WERI-Rb-1 (cell line): Measurements from ENCODE around the gene INAFM2.
A peak's percentile ranks its signal among the peaks of the same experiment; 100 is the strongest.

Experiments used
- DNase-seq: peaks from one replicate; pipeline ENCODE4 v3.0.0-alpha.2; 2020
- H3K27ac ChIP-seq: fragments of 250-450 bp; sonication (Bioruptor Pico); 2 replicates; pipeline ENCODE4 v1.5.1; 2020; ENCODE audit warnings: mild to moderate bottlenecking, moderate library complexity
- H3K27me3 ChIP-seq: fragments of 250-450 bp; sonication (Bioruptor Pico); 2 replicates; pipeline ENCODE4 v1.5.1; 2021; ENCODE audit warnings: mild to moderate bottlenecking, low read depth, moderate library complexity; ENCODE audit not compliant: insufficient read depth, severe bottlenecking
- H3K36me3 ChIP-seq: fragments of 250-450 bp; sonication (Bioruptor Pico); 2 replicates; pipeline ENCODE4 v1.5.1; 2020; ENCODE audit warnings: mild to moderate bottlenecking, moderate library complexity
- H3K4me3 ChIP-seq: 2 replicates; pipeline ENCODE4 v1.5.1; 2011; ENCODE audit warnings: low read depth, mild to moderate bottlenecking, control low read depth, low read length
- H3K9me3 ChIP-seq: fragments of 250-450 bp; sonication (Bioruptor Pico); 2 replicates; pipeline ENCODE4 v1.5.1; 2021; ENCODE audit warnings: mild to moderate bottlenecking, moderate library complexity; ENCODE audit not compliant: severe bottlenecking
- TF ChIP-seq, protein P1 (sequence below): IDR thresholded peaks from 2 replicates; pipeline ENCODE4 v1.5.1; 2011; ENCODE audit warnings: low read depth, mild to moderate bottlenecking, control low read depth, inconsistent platforms, low read length

The INAFM2 gene

GRCh38 chr15:40323239-40323952 is at the start of gene INAFM2:
TSS of gene INAFM2 (plus strand) at chr15:40323692. CDS start at chr15:40324056, 364 bp downstream.
- TF ChIP-seq, protein P1, sequence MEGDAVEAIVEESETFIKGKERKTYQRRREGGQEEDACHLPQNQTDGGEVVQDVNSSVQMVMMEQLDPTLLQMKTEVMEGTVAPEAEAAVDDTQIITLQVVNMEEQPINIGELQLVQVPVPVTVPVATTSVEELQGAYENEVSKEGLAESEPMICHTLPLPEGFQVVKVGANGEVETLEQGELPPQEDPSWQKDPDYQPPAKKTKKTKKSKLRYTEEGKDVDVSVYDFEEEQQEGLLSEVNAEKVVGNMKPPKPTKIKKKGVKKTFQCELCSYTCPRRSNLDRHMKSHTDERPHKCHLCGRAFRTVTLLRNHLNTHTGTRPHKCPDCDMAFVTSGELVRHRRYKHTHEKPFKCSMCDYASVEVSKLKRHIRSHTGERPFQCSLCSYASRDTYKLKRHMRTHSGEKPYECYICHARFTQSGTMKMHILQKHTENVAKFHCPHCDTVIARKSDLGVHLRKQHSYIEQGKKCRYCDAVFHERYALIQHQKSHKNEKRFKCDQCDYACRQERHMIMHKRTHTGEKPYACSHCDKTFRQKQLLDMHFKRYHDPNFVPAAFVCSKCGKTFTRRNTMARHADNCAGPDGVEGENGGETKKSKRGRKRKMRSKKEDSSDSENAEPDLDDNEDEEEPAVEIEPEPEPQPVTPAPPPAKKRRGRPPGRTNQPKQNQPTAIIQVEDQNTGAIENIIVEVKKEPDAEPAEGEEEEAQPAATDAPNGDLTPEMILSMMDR, result peak; percentile 50
- peaks cover 19% of the 10 kb centered on the region for H3K36me3 ChIP-seq
- no peaks in the 10 kb centered on the region for H3K9me3 ChIP-seq
- H3K4me3 ChIP-seq, result peak within 1 kb of the TSS; percentile 57
- DNase-seq, result peak; percentile 96
- H3K27ac ChIP-seq, result peak within 1 kb of the TSS; percentile 56
- no peaks in the 10 kb centered on the region for H3K27me3 ChIP-seq

DNA sequence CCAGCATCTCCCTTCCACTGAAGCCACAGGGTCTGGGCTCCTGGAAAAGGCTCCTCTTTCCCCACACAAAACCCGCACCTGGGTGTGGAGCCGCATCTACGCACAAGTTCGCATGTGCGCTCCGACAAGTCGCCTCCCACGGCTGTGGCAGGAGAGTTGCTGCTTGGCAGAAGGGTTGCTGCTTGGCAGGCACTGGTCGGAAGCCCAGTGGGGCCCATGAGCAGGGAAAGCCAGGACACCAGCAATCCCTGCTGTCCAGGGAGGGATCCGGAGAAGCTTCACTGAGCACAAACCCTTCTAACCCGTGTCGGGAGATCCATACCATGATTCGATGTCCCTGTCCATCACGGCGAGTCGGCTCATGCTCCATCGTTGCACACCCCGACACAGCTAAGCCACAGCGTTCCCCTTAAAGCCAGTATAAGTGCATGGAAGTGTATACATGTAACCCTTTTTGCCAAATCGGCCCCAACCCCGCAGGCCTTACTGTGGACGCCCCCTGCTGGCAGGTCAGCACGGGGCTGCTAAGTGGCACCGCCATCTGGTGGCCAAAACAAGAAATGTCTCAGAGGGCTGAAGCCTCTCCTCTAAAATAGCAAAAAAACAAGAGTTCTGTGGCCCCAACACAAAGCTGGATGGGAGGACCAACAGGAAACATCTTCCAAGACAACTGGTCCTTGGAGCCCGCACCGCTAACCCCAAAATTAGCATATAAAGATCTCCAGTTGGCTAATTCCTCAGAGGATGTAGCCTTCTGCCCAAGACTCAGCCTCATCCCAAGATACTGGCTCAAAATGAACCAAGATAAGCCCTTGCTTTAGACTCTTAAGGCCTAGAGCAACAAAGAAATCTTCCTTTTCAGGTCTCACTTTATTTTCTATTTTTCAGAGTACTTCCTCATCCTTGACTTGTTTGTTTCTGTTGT is 48.9 kb upstream of the INAFM2 start:
- no peaks in the 10 kb centered on the region for H3K36me3 ChIP-seq
- H3K27ac ChIP-seq, result no peak overlapping the region
- no peaks in the 10 kb centered on the region for H3K9me3 ChIP-seq
- TF ChIP-seq, protein P1, result peak; percentile 99
- no peak overlapping the region for H3K4me3 ChIP-seq
- peak; percentile 81 for DNase-seq
- no peaks in the 10 kb centered on the region for H3K27me3 ChIP-seq

- Histone ChIP-seq H3K4me3 (no peak overlapping the region), H3K36me3 (0 out of 2 replicates have a peak, but pooled peaks cover 2% of the 10 kb centered on the region), H3K9me3 (no peaks in the 10 kb centered on the region), H3K27ac (no peak overlapping the region), H3K27me3 (no peaks in the 10 kb centered on the region)
- TF ChIP-seq, protein P1, result no peak
- no peak for DNase-seq
These were observed 48.0 kb upstream of the INAFM2 start for GRCh38 chr15:40275523-40275922.

DNA sequence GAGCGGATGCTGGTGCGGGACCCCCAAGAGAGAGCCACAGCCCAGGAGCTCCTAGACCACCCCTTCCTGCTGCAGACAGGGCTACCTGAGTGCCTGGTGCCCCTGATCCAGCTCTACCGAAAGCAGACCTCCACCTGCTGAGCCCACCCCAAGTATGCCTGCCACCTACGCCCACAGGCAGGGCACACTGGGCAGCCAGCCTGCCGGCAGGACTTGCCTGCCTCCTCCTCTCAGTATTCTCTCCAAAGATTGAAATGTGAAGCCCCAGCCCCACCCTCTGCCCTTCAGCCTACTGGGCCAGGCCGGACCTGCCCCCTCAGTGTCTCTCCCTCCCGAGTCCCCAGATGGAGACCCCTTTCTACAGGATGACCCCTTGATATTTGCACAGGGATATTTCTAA is 47.5 kb upstream of the INAFM2 start:
- no peak for DNase-seq

GRCh38 chr15:40276927-40277326 is 46.6 kb upstream of the INAFM2 start:
- Histone ChIP-seq H3K27me3 (no peaks in the 10 kb centered on the region), H3K4me3 (no peak overlapping the region), H3K27ac (peak overlapping the region; percentile 39; the same call in 1 of the 2 replicates), H3K36me3 (peaks cover 2% of the 10 kb centered on the region; the same call in 1 of the 2 replicates), H3K9me3 (no peaks in the 10 kb centered on the region)
- DNase-seq, result no peak
- TF ChIP-seq, protein P1, result no peak

More for the DNA sequence above, 47.5 kb upstream of the INAFM2 start:
- Histone ChIP-seq H3K27me3 (no peaks in the 10 kb centered on the region), H3K36me3 (peaks cover 2% of the 10 kb centered on the region; the same call in 1 of the 2 replicates), H3K27ac (no peak overlapping the region), H3K9me3 (no peaks in the 10 kb centered on the region), H3K4me3 (no peak overlapping the region)
- TF ChIP-seq, protein P1, result no peak
